ENCODE measurements around the gene FAM234B. TPM values are rescaled to one million over a fixed set of nuclear protein-coding genes. Genes with fewer than 3 reads are reported as not detected.

FAM234B gene
- total and polyA plus RNA-seq, 2 of the 8 experiments (the other 6 are each of a cell fraction or from before 2014, with no cell fraction given): 12.5 to 29.1 TPM

GRCh38 chr12:13036881-13037280 lies 7.3 kb upstream of the FAM234B start (continued):
- TF ChIP-seq SRF (IDR thresholded peaks at IDR 0.05; ENCODE audit: low read depth, low read length): no peak
- no peak for TF ChIP-seq EZH2 (IDR thresholded peaks at IDR 0.05; ENCODE audit: low read depth, low read length, severe bottlenecking)
- TF ChIP-seq EGR1 (IDR thresholded peaks at IDR 0.05; ENCODE audit: borderline replicate concordance, low read depth, low read length): no peak
- no peak for TF ChIP-seq TEAD4 (IDR thresholded peaks at IDR 0.05; ENCODE audit: low read depth, low read length)
